ENCODE data around the gene DDX54. TPM values are rescaled to one million over a fixed set of nuclear protein-coding genes. Genes with fewer than 3 reads are reported as not detected.

DDX54 gene
- polyA plus RNA-seq, 2 donors: 34.3 to 49.1 TPM

- 93% methylated on average over 10 of the region's 10 CpGs for WGBS, 2 donors
- H3K27me3 ChIP-seq (ENCODE audit: control insufficient read depth in 1 of 2, insufficient read depth in 2 of 2, low read length in 2 of 2): no peaks in the 10 kb centered on the region
- H3K27ac ChIP-seq (ENCODE audit: low read depth in 2 of 2, low read length in 1 of 2): no peak overlapping the region
- H3K9me3 ChIP-seq (ENCODE audit: control insufficient read depth in 2 of 2, insufficient read depth in 1 of 2, low read depth in 1 of 2, low read length in 1 of 2): no peaks in the 10 kb centered on the region
- H3K36me3 ChIP-seq (ENCODE audit: control insufficient read depth in 2 of 2, insufficient read depth in 2 of 2, low read length in 1 of 2): peaks cover 34 to 61% of the 10 kb centered on the region in 2 donors
- peaks cover 0 to 2% of the 10 kb centered on the region in 2 donors for H3K4me1 ChIP-seq (ENCODE audit: control insufficient read depth in 2 of 2, insufficient read depth in 2 of 2, low read length in 1 of 2)
- no peak overlapping the region for H3K4me3 ChIP-seq (ENCODE audit: low read depth in 1 of 2, low read length in 2 of 2)
These were observed 17.4 kb downstream of the DDX54 start for GRCh38 chr12:113167868-113168267.

GRCh38 chr12:113165521-113166450 is 19.5 kb downstream of the DDX54 start:
- H3K36me3 ChIP-seq (ENCODE audit: control insufficient read depth in 2 of 2, insufficient read depth in 2 of 2, low read length in 1 of 2): peaks cover 38 to 61% of the 10 kb centered on the region in 2 donors
- H3K27me3 ChIP-seq (ENCODE audit: control insufficient read depth in 1 of 2, insufficient read depth in 2 of 2, low read length in 2 of 2): no peaks in the 10 kb centered on the region
- peaks cover 0 to 2% of the 10 kb centered on the region in 2 donors for H3K4me1 ChIP-seq (ENCODE audit: control insufficient read depth in 2 of 2, insufficient read depth in 2 of 2, low read length in 1 of 2)
- no peak overlapping the region for H3K4me3 ChIP-seq (ENCODE audit: low read depth in 1 of 2, low read length in 2 of 2)
- H3K9me3 ChIP-seq (ENCODE audit: control insufficient read depth in 2 of 2, insufficient read depth in 1 of 2, low read depth in 1 of 2, low read length in 1 of 2): no peaks in the 10 kb centered on the region
- WGBS, 2 donors: 92% methylated on average over 32 of the region's 32 CpGs
- no peak overlapping the region for H3K27ac ChIP-seq (ENCODE audit: low read depth in 2 of 2, low read length in 1 of 2)

GRCh38 chr12:113164014-113164413 is 21.3 kb downstream of the DDX54 start:
- Histone ChIP-seq H3K4me1 (ENCODE audit: control insufficient read depth in 2 of 2, insufficient read depth in 2 of 2, low read length in 1 of 2) (peaks cover 0 to 2% of the 10 kb centered on the region in 2 donors), H3K27ac (ENCODE audit: low read depth in 2 of 2, low read length in 1 of 2) (no peak overlapping the region), H3K9me3 (ENCODE audit: control insufficient read depth in 2 of 2, insufficient read depth in 1 of 2, low read depth in 1 of 2, low read length in 1 of 2) (no peaks in the 10 kb centered on the region), H3K27me3 (ENCODE audit: control insufficient read depth in 1 of 2, insufficient read depth in 2 of 2, low read length in 2 of 2) (no peaks in the 10 kb centered on the region), H3K36me3 (ENCODE audit: control insufficient read depth in 2 of 2, insufficient read depth in 2 of 2, low read length in 1 of 2) (peaks cover 38 to 75% of the 10 kb centered on the region in 2 donors), H3K4me3 (ENCODE audit: low read depth in 1 of 2, low read length in 2 of 2) (no peak overlapping the region)
- WGBS, 2 donors: 96 to 97% methylated on average over 13 of the region's 13 CpGs

GRCh38 chr12:113163030-113163360 is 22.3 kb downstream of the DDX54 start:
- 95 to 96% methylated on average over 12 of the region's 12 CpGs for WGBS, 2 donors
- peaks cover 42 to 76% of the 10 kb centered on the region in 2 donors for H3K36me3 ChIP-seq (ENCODE audit: control insufficient read depth in 2 of 2, insufficient read depth in 2 of 2, low read length in 1 of 2)

GRCh38 chr12:113162102-113163029 is 22.9 kb downstream of the DDX54 start:
- H3K4me1 ChIP-seq (ENCODE audit: control insufficient read depth in 2 of 2, insufficient read depth in 2 of 2, low read length in 1 of 2): peaks cover 0 to 2% of the 10 kb centered on the region in 2 donors
- no peaks in the 10 kb centered on the region for H3K27me3 ChIP-seq (ENCODE audit: control insufficient read depth in 1 of 2, insufficient read depth in 2 of 2, low read length in 2 of 2)
- H3K4me3 ChIP-seq (ENCODE audit: low read depth in 1 of 2, low read length in 2 of 2): no peak overlapping the region
- peaks cover 44 to 76% of the 10 kb centered on the region in 2 donors for H3K36me3 ChIP-seq (ENCODE audit: control insufficient read depth in 2 of 2, insufficient read depth in 2 of 2, low read length in 1 of 2)
- WGBS, 2 donors: 89 to 92% methylated on average over 25 of the region's 25 CpGs
- no peak overlapping the region for H3K27ac ChIP-seq (ENCODE audit: low read depth in 2 of 2, low read length in 1 of 2)
- no peaks in the 10 kb centered on the region for H3K9me3 ChIP-seq (ENCODE audit: control insufficient read depth in 2 of 2, insufficient read depth in 1 of 2, low read depth in 1 of 2, low read length in 1 of 2)

More at GRCh38 chr12:113163030-113163360, 22.3 kb downstream of the DDX54 start:
- Histone ChIP-seq H3K27ac (ENCODE audit: low read depth in 2 of 2, low read length in 1 of 2) (no peak overlapping the region), H3K27me3 (ENCODE audit: control insufficient read depth in 1 of 2, insufficient read depth in 2 of 2, low read length in 2 of 2) (no peaks in the 10 kb centered on the region), H3K9me3 (ENCODE audit: control insufficient read depth in 2 of 2, insufficient read depth in 1 of 2, low read depth in 1 of 2, low read length in 1 of 2) (no peaks in the 10 kb centered on the region), H3K4me3 (ENCODE audit: low read depth in 1 of 2, low read length in 2 of 2) (no peak overlapping the region), H3K4me1 (ENCODE audit: control insufficient read depth in 2 of 2, insufficient read depth in 2 of 2, low read length in 1 of 2) (peaks cover 0 to 2% of the 10 kb centered on the region in 2 donors)

GRCh38 chr12:113161415-113162016 is 23.8 kb downstream of the DDX54 start:
- Histone ChIP-seq H3K4me1 (ENCODE audit: control insufficient read depth in 2 of 2, insufficient read depth in 2 of 2, low read length in 1 of 2) (peaks cover 0 to 2% of the 10 kb centered on the region in 2 donors), H3K27me3 (ENCODE audit: control insufficient read depth in 1 of 2, insufficient read depth in 2 of 2, low read length in 2 of 2) (no peaks in the 10 kb centered on the region), H3K9me3 (ENCODE audit: control insufficient read depth in 2 of 2, insufficient read depth in 1 of 2, low read depth in 1 of 2, low read length in 1 of 2) (no peaks in the 10 kb centered on the region), H3K36me3 (ENCODE audit: control insufficient read depth in 2 of 2, insufficient read depth in 2 of 2, low read length in 1 of 2) (peaks cover 44 to 76% of the 10 kb centered on the region in 2 donors), H3K27ac (ENCODE audit: low read depth in 2 of 2, low read length in 1 of 2) (no peak overlapping the region), H3K4me3 (ENCODE audit: low read depth in 1 of 2, low read length in 2 of 2) (no peak overlapping the region)
- 75 to 78% methylated on average over 22 to 26 of the region's 26 CpGs for WGBS, 2 donors

- Histone ChIP-seq H3K9me3 (ENCODE audit: control insufficient read depth in 2 of 2, insufficient read depth in 1 of 2, low read depth in 1 of 2, low read length in 1 of 2) (no peaks in the 10 kb centered on the region), H3K36me3 (ENCODE audit: control insufficient read depth in 2 of 2, insufficient read depth in 2 of 2, low read length in 1 of 2) (peaks cover 38 to 61% of the 10 kb centered on the region in 2 donors), H3K4me3 (ENCODE audit: low read depth in 1 of 2, low read length in 2 of 2) (no peak overlapping the region), H3K4me1 (ENCODE audit: control insufficient read depth in 2 of 2, insufficient read depth in 2 of 2, low read length in 1 of 2) (no peaks in the 10 kb centered on the region), H3K27me3 (ENCODE audit: control insufficient read depth in 1 of 2, insufficient read depth in 2 of 2, low read length in 2 of 2) (no peaks in the 10 kb centered on the region), H3K27ac (ENCODE audit: low read depth in 2 of 2, low read length in 1 of 2) (no peak overlapping the region)
- 89% methylated on average over 7 of the region's 7 CpGs for whole genome bisulfite sequencing, 2 donors
These were observed 25.3 kb downstream of the DDX54 start for GRCh38 chr12:113159937-113160336.

- no peak overlapping the region for H3K4me3 ChIP-seq (ENCODE audit: low read depth in 1 of 2, low read length in 2 of 2)
- no peaks in the 10 kb centered on the region for H3K9me3 ChIP-seq (ENCODE audit: control insufficient read depth in 2 of 2, insufficient read depth in 1 of 2, low read depth in 1 of 2, low read length in 1 of 2)
- 95% methylated on average over 26 of the region's 26 CpGs for WGBS, 2 donors
- no peak overlapping the region for H3K27ac ChIP-seq (ENCODE audit: low read depth in 2 of 2, low read length in 1 of 2)
- peaks cover 0 to 7% of the 10 kb centered on the region in 2 donors for H3K4me1 ChIP-seq (ENCODE audit: control insufficient read depth in 2 of 2, insufficient read depth in 2 of 2, low read length in 1 of 2)
- H3K36me3 ChIP-seq (ENCODE audit: control insufficient read depth in 2 of 2, insufficient read depth in 2 of 2, low read length in 1 of 2): peaks cover 33 to 56% of the 10 kb centered on the region in 2 donors
- no peaks in the 10 kb centered on the region for H3K27me3 ChIP-seq (ENCODE audit: control insufficient read depth in 1 of 2, insufficient read depth in 2 of 2, low read length in 2 of 2)
These were observed 26.7 kb downstream of the DDX54 start for GRCh38 chr12:113158439-113159203.
